CD4-positive, alpha-beta T cell treated with Interleukin-1 beta for 1 hour (primary cell): ENCODE results near the gene CSN3.
"Not testable (repeated sequence)": the region's sequence is repeated elsewhere in the genome, so short reads cannot be mapped to it uniquely, and the experiment has no call there.

Experiments used
- DNase-seq, 2 donors: peaks; one replicate each; pipeline ENCODE4 v3.0.0-alpha.2; 2020 to 2022

The CSN3 gene

DNA sequence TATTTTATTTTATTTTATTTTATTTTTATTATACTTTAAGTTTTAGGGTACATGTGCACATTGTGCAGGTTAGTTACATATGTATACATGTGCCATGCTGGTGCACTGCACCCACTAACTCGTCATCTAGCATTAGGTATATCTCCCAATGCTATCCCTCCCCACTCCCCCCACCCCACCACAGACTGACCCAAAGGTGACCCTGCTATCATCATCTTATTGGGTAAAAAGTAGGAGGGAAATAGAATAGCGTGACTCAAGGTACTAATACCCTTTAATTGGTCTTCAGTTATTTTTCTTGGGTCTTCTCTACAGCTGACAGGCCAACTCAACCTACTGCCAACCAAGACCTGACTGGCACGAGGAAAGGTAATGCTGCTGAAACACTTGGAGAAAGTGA lies at the start of gene CSN3:
Gene CSN3, plus strand, starts transcription at position 301 of the 400 bp plus-strand sequence. CDS start 2,223 bp downstream, outside the sequence.
- DNase-seq = not testable (repeated sequence)

- DNase-seq = no peak
Observed at GRCh38 chr4:70192895-70193294, 49.5 kb upstream of the CSN3 start.

DNA sequence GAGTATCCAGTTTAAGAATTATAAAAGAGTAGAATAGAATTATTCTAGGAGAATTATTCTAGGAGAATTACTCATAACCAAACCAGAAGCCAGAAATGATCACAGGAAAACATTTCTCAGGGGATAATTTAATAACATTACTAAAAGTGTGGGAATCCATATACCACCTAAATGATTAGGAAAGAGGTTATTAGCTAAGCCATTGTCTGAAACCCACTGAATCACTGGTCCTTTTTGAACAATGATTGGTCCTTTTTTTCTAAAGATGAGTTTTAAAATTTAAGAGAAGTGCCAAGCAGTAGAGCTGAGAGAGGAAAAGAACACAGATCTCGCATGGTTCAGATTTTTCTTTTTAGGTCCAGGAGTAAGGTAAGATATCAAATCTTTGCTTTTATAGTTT lies 47.0 kb upstream of the CSN3 start, which contains the start of gene ODAM:
Gene ODAM, plus strand, starts transcription at position 301 of the 400 bp plus-strand sequence. CDS start 819 bp downstream, outside the sequence.
- DNase-seq = no peak

DNA sequence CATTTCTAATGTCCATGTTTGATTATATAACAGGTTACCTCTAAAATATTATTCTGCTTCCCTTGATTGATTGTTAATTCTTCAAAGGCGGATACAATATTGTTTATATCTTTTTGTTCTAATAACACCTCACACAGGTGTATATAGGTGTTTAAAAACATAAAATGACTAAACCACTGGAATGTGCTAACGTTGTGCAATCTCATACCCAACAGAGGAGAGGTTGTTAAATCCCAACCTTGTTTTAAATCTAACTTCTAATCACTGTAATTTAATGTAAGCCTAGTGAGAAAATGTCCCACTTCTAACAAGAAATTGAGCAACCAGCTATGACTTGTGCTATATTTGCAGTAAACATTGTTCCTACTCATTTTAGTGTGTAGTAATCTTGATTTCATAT lies 45.5 kb upstream of the CSN3 start:
- DNase-seq = no peak

DNA sequence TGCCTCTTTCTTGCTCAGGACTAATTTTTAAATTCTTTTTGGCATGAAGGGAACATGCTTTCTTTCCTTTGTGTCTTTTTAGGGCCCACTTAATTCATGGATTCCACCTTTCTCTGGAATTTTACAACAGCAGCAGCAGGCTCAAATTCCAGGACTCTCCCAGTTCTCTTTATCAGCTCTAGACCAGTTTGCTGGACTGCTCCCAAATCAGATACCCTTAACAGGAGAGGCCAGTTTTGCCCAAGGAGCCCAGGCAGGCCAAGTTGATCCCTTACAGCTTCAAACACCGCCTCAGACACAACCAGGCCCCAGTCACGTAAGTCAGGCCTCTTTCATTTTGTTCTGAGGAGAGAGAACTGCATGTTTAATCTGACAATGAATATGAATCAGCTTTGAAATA lies 44.6 kb upstream of the CSN3 start:
- no peak for DNase-seq

- no peak for DNase-seq
Observed at GRCh38 chr4:70203601-70204000, 38.8 kb upstream of the CSN3 start.

DNA sequence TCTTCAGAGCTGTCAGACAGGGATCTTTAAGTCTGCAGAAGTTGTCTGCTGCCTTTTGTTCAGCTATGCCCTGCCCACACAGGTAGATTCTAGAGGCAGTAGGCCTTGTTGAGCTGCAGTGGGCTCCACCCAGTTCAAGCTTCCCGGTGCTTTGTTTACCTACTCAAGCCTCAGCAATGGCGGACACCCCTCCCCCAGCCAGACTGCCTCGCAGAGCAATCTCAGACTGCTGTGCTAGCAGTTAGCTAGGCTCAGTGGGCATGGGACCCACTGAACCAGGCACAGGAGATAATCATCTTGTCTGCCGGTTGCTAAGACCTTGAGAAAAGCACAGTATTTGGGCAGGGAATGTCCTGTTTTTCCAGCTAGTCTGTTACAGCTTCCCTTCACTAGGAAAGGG lies 29.6 kb upstream of the CSN3 start:
- DNase-seq = not testable (repeated sequence)

DNA sequence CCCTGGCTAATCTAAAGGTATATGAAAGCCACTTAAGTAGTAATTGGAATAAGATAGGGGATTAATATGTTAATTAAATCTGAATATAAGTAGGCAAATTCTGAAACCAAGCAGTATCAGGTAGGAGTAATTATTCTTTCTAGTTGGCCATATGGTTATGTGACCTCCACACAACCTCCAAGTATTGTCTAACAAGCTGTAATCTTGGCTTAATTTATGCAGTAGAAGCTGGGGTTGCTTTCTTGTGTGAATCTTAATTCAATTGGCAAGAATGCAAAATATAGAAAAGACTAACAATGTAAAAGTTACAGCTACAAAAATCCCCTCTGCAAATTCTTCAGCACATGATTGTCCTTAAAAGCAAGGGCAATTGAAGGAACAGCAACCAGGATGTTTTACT lies 26.3 kb upstream of the CSN3 start:
- DNase-seq = not testable (repeated sequence)

- not testable (repeated sequence) for DNase-seq
Observed at GRCh38 chr4:70216550-70216949, 25.8 kb upstream of the CSN3 start.

DNA sequence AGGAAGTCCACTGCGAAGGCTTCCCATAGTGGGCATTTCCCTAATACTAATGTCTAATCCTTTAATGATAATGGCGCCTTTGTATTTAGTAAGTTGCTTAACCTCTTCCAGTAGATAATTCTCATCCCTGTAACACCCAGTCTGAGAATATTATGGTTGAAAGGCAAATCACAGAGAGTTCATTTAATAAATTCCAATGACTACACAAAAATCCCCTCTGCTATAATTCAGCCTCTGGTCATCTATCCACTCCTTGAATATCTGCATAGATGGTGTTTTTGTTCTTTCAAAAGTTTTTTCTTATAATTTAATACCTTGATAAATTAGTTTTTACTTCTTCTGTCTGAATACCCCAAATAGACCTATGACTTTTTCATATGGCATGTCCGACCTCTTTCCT lies 21.0 kb upstream of the CSN3 start:
- not testable (repeated sequence) for DNase-seq

GRCh38 chr4:70221818-70222217 lies 20.6 kb upstream of the CSN3 start:
- not testable (repeated sequence) for DNase-seq

- DNase-seq = no peak
Observed at GRCh38 chr4:70225824-70226223, 16.6 kb upstream of the CSN3 start, which contains the start of gene FDCSP. FDCSP (plus strand) TSS chr4:70226124; CDS start chr4:70231195, 5,071 bp downstream.

GRCh38 chr4:70236125-70236524 lies 6.3 kb upstream of the CSN3 start:
- DNase-seq = no peak

DNA sequence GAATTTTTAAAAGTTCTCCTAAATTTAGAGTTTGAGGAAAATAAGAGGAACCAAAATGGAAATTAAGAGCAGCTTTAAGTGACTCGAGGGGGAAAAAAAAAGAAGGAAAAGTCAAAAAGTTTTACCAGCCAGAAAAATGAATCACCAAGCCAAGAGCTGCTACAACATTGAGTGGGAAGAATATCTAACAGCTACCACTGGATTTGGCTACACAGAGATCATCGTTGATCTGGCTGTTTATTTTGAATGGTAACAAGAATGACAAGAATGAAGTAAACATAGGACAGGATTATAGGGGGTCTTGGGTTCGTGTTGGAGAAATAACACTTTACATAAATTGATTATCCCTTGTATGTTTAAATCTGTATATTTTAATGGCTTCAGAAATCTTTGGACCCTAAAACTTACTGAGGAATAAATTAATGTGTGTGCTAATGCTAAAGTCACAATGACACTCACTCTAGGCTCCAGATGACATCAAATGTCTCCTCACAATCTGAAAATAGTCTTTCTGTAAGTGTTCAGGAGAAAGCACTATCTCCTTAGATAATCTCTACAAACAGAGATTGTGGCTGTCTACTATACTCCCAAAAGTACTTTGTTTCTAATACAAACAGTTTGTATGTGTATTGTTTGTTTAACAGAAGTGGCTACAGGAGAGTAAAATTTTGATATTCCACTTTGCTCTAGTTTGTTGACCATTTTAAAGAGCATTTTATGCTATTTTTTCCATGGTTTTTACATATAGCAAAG lies 3.1 kb upstream of the CSN3 start:
- no peak for DNase-seq

- DNase-seq = no peak
Observed at GRCh38 chr4:70239884-70240591, 2.4 kb upstream of the CSN3 start.

DNA sequence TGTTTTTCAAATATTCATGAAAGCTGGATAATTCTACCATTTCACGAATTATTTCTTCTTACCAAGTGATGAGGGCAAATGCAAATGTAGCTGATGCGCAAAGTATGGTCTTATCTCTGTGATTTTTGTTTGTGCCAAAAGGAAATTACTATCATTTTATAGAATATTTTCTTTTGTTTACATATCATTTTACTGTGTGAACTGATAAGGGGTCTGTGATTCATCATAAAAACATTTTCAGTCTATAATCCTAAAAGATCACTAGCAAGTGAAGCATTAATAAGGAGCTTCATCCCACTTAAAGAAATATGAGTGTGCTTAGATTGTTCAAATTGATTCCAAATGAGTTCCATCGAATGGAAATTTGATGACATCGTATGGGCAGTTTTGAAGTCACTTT lies 694 bp downstream of the CSN3 start:
- DNase-seq = no peak

DNA sequence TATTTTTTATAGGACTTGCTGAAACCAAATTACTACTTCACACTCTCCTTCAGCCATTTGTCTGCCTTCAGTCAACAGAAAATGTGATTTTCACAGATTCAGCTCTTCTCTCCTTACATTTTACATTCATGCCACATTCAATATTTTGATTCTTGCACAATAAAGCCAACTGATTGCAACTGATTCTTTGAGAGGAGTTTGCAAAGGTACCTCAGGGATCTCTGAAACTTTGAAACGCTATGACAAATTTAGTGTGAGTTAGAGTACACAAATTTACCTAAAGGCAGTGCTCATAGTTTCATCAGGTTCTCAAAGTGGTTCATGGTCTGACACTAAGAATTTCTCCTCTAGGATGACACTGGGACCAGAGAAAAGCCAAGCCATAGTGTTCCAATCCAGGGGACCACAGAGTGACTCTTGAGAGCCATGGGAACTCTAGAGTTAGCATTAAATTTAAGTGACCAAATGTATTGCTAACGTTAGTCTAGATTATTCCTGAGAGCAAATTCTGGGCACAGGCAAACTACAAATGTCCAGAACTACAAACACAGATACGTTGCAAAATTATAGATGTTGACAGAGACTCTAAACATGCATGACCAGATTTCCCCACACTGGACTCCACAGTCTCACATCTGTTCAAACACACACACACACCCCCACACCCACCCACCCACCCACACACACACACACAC lies 9.0 kb downstream of the CSN3 start:
- DNase-seq = no peak

DNA sequence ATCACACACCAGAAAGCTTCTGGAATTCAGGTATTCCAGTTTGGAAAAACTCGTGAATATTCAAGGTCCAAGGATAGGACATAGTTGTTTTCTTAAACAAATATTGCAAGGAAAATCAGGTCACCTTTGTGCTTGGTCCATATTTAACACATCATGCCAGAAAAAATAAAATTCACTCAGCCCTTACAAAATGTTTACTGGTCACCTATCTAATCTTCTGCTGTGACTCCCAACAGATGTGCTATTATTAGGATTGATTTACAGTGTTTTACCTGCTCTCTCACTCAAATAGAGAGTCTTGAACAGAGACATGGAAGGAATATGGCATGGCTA lies 9.5 kb downstream of the CSN3 start:
- DNase-seq = no peak

- no peak for DNase-seq
Observed at GRCh38 chr4:70269674-70270073, 27.3 kb downstream of the CSN3 start.

DNA sequence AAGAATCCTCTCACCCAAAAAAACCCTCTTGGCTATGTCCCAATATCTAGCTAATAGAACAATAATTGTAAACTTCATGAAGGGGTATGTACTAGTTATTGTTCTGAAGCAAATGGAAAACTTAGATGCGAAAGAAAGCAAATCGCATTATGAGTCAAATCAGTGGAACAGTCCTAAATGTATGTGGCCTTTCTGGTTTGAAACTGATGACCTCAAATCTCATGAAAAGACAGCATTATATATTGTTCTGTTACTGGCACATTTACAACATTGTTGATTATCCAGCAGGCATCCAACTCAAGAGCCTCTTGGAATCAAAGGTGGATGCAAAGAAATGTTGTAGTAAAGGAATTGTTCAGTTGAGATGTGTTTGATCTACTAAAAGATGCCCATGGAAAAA lies 34.7 kb downstream of the CSN3 start:
- no peak for DNase-seq

DNA sequence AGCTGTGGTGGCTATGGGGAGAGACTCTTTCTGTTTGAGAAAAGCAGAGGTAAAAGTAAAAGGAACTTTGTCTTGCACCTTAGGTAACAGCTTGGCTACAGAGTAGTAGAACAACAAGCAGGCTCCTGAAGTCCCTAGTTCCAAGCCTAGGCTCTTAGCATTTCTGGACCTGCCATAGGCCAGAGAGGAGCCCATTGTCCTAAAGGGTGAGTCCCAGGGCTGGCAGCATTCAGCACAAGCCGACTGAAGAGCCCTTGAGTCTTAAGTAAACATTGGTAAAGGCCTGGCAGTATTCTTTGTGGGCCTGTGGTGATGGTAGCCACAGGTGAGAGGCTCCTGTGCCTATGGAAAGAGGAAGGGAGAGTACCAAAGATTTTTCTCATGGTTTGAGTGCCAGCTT lies 38.2 kb downstream of the CSN3 start:
- DNase-seq = no peak

GRCh38 chr4:70288651-70289050 lies 46.3 kb downstream of the CSN3 start:
- no peak for DNase-seq

GRCh38 chr4:70291341-70291740 lies 48.9 kb downstream of the CSN3 start:
- no peak for DNase-seq

DNA sequence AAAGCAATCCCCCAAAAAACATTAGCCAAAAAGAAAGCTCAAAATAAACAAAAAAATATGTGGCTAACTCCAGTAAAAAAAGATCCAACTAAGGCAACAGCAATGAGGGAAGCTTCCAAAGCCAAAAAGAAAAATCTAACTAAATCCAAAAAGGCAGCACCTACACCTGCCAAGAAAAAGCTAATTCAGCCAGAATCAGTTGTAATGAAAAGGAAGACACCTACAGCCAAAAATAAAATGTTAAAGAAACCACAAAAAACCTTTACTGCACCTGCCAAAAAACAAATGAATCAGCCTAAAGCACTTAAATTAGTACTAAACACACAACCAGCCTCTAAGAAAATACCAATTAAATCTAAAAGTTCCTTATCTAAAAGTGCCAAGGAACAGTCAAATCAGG lies 55.2 kb downstream of the CSN3 start:
- no peak for DNase-seq
